Smooth muscle cell (in vitro differentiated cells): ENCODE results near the gene ZBTB7C. TPM values are rescaled to one million over a fixed set of nuclear protein-coding genes. Genes with fewer than 3 reads are reported as not detected.

Source experiments
- DNase-seq: peaks from one replicate; lab custom pipeline; 2025; ENCODE audit not compliant: unreplicated experiment; lab: John Stamatoyannopoulos, UW
- H2AFZ ChIP-seq: fragments of 200-600 bp; sonication (generic); 2 replicates; pipeline ENCODE4 v1.6.0; 2016; ENCODE audit warnings: antibody characterized with exemption, low read depth, mild to moderate bottlenecking
- H3F3A ChIP-seq: fragments of 200-600 bp; sonication (generic); 2 replicates; pipeline ENCODE4 v1.6.0; 2017; ENCODE audit warnings: antibody characterized with exemption, low read depth
- H3K27ac ChIP-seq: fragments of 200-600 bp; sonication (generic); 2 replicates; pipeline ENCODE4 v1.5.1; 2016; ENCODE audit warnings: low read depth, mild to moderate bottlenecking
- H3K27me3 ChIP-seq: fragments of 200-600 bp; sonication (generic); 2 replicates; pipeline ENCODE4 v1.6.1; 2016; ENCODE audit warnings: low read depth, mild to moderate bottlenecking
- H3K36me3 ChIP-seq: fragments of 200-600 bp; sonication (generic); 2 replicates; pipeline ENCODE4 v1.5.1; 2016; ENCODE audit warnings: low read depth
- H3K4me1 ChIP-seq: fragments of 200-600 bp; sonication (generic); 2 replicates; pipeline ENCODE4 v1.5.1; 2016; ENCODE audit warnings: low read depth
- H3K4me2 ChIP-seq: fragments of 200-600 bp; sonication (generic); 2 replicates; pipeline ENCODE4 v1.6.0; 2016; ENCODE audit warnings: mild to moderate bottlenecking
- H3K4me3 ChIP-seq: fragments of 200-600 bp; sonication (generic); 2 replicates; pipeline ENCODE4 v1.5.1; 2016; ENCODE audit warnings: mild to moderate bottlenecking
- H3K79me2 ChIP-seq: fragments of 200-600 bp; sonication (generic); 2 replicates; pipeline ENCODE4 v1.6.0; 2016; ENCODE audit warnings: low read depth, mild to moderate bottlenecking
- H3K9ac ChIP-seq: fragments of 200-600 bp; sonication (generic); 2 replicates; pipeline ENCODE4 v1.6.0; 2016; ENCODE audit warnings: low read depth
- H3K9me3 ChIP-seq: fragments of 200-600 bp; sonication (generic); replicated peaks from 2 replicates; pipeline ENCODE4 v1.5.1; 2016; ENCODE audit warnings: low read depth
- H4K20me1 ChIP-seq: fragments of 200-600 bp; sonication (generic); 2 replicates; pipeline ENCODE4 v1.6.0; 2016; ENCODE audit warnings: low read depth
- CTCF ChIP-seq: fragments of 200-600 bp; sonication (generic); IDR thresholded peaks from 2 replicates; pipeline ENCODE4 v1.5.1; 2017; ENCODE audit warnings: borderline replicate concordance, mild to moderate bottlenecking, antibody characterized with exemption; ENCODE audit not compliant: insufficient read depth, poor library complexity, severe bottlenecking
- WGBS: methylation state at CpG from one replicate; pipeline ENCODE4 v1.1.7; 2016; ENCODE audit warnings: low lambda C conversion rate; 5-methylcytosine and 5-hydroxymethylcytosine counted together
- polyA plus RNA-seq: library from polyadenylated mRNA; unstranded; fragments of >200 nt; fragmentation: Nextera tagmentation; extraction: Ambion mirVana; gene quantifications from 2 replicates; pipeline ENCODE4 v1.2.1, GENCODE V29; 2016
- total RNA-seq: library from RNA; depleted of rRNA; stranded (reverse); fragments of >200 nt; gene quantifications from 2 replicates; pipeline ENCODE4 v1.2.3, GENCODE V29; 2014

Gene ZBTB7C
- total and polyA plus RNA-seq, 2 experiments from 2014 or later, result 0.48 to 0.63 TPM

GRCh38 chr18:48104705-48105104, 304.5 kb downstream of the ZBTB7C start:
- H3K27me3 ChIP-seq, result peaks cover 27% of the 10 kb centered on the region
- H4K20me1 ChIP-seq, result no peaks in the 10 kb centered on the region
- no peak overlapping the region for H2AFZ ChIP-seq
- H3K4me3 ChIP-seq, result no peak overlapping the region
- H3K9me3 ChIP-seq, result no peaks in the 10 kb centered on the region
- H3K36me3 ChIP-seq, result no peaks in the 10 kb centered on the region
- WGBS, result 73% methylated on average over 6 of the region's 6 CpGs
- TF ChIP-seq CTCF, result no peak
- no peak for DNase-seq
- no peak overlapping the region for H3K27ac ChIP-seq
- H3K79me2 ChIP-seq, result no peaks in the 10 kb centered on the region
- no peaks in the 10 kb centered on the region for H3K4me1 ChIP-seq
- H3K4me2 ChIP-seq, result no peak overlapping the region
- no peaks in the 10 kb centered on the region for H3F3A ChIP-seq
- no peak overlapping the region for H3K9ac ChIP-seq

GRCh38 chr18:48100651-48101165, 308.5 kb downstream of the ZBTB7C start:
- peaks cover 20% of the 10 kb centered on the region for H3K27me3 ChIP-seq
- H3K4me3 ChIP-seq, result no peak overlapping the region
- no peak overlapping the region for H3K27ac ChIP-seq
- no peak for DNase-seq
- WGBS, result 44% methylated on average over 8 of the region's 9 CpGs
- H3K79me2 ChIP-seq, result no peaks in the 10 kb centered on the region
- no peak overlapping the region for H2AFZ ChIP-seq
- no peaks in the 10 kb centered on the region for H3F3A ChIP-seq
- no peak for TF ChIP-seq CTCF
- no peaks in the 10 kb centered on the region for H3K9me3 ChIP-seq
- no peaks in the 10 kb centered on the region for H3K4me1 ChIP-seq
- no peak overlapping the region for H3K4me2 ChIP-seq
- no peaks in the 10 kb centered on the region for H3K36me3 ChIP-seq
- no peaks in the 10 kb centered on the region for H4K20me1 ChIP-seq
- no peak overlapping the region for H3K9ac ChIP-seq

- Histone ChIP-seq H3F3A (no peaks in the 10 kb centered on the region), H4K20me1 (no peaks in the 10 kb centered on the region), H3K4me1 (no peaks in the 10 kb centered on the region), H3K27me3 (peaks cover 19% of the 10 kb centered on the region), H3K27ac (no peak overlapping the region), H3K9ac (no peak overlapping the region), H3K4me2 (no peak overlapping the region), H2AFZ (no peak overlapping the region), H3K79me2 (no peaks in the 10 kb centered on the region), H3K36me3 (no peaks in the 10 kb centered on the region), H3K9me3 (no peaks in the 10 kb centered on the region), H3K4me3 (no peak overlapping the region)
- no peak for DNase-seq
- 47% methylated on average over 8 of the region's 8 CpGs for WGBS
- TF ChIP-seq CTCF, result no peak
Measured at GRCh38 chr18:48100165-48100575, 309.0 kb downstream of the ZBTB7C start.

- TF ChIP-seq CTCF, result no peak
- Histone ChIP-seq H3K9ac (no peak overlapping the region), H3F3A (no peaks in the 10 kb centered on the region), H2AFZ (no peak overlapping the region), H3K36me3 (no peaks in the 10 kb centered on the region), H3K27me3 (peaks cover 19% of the 10 kb centered on the region), H3K79me2 (no peaks in the 10 kb centered on the region), H4K20me1 (no peaks in the 10 kb centered on the region), H3K4me3 (no peak overlapping the region), H3K27ac (no peak overlapping the region), H3K4me1 (no peaks in the 10 kb centered on the region), H3K9me3 (no peaks in the 10 kb centered on the region), H3K4me2 (no peak overlapping the region)
- 74% methylated on average over 8 of the region's 8 CpGs for WGBS
- DNase-seq, result no peak
Measured at GRCh38 chr18:48099481-48100164, 309.6 kb downstream of the ZBTB7C start.
